ENCODE data around the gene NUTF2. TPM values are rescaled to one million over a fixed set of nuclear protein-coding genes. Genes with fewer than 3 reads are reported as not detected.

The NUTF2 gene
- total RNA-seq, 1 experiment from 2014 or later, result 200 TPM

DNA sequence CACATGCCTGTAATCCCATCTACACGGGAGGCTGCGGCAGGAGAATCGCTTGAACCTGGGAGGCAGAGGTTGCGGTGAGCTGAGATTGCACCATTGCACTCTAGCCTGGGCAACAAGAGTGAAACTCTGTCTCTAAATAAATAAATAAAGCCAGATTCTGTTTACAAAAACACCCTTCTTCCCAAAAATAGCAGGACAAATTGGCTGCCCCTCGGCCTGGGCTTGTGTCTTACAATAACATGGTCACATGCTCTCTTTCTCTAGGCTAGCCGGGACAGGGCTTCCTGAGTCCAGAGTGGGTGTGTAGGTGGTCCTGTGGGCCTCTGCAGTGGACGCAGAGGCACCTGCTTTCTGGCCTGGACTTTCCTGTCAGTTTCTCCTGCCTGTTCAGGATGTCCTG, 22.9 kb downstream of the NUTF2 start (continued):
- TF ChIP-seq, protein P1, sequence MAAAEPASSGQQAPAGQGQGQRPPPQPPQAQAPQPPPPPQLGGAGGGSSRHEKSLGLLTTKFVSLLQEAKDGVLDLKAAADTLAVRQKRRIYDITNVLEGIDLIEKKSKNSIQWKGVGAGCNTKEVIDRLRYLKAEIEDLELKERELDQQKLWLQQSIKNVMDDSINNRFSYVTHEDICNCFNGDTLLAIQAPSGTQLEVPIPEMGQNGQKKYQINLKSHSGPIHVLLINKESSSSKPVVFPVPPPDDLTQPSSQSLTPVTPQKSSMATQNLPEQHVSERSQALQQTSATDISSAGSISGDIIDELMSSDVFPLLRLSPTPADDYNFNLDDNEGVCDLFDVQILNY (CRISPR knock-in tag; IDR thresholded peaks at IDR 0.05), result no peak
- TF ChIP-seq ZNF219 (CRISPR knock-in tag; IDR thresholded peaks at IDR 0.05; ENCODE audit: borderline replicate concordance), result no peak
- no peak for TF ChIP-seq PRRX2 (CRISPR knock-in tag; IDR thresholded peaks at IDR 0.05)
- TF ChIP-seq, protein P2, sequence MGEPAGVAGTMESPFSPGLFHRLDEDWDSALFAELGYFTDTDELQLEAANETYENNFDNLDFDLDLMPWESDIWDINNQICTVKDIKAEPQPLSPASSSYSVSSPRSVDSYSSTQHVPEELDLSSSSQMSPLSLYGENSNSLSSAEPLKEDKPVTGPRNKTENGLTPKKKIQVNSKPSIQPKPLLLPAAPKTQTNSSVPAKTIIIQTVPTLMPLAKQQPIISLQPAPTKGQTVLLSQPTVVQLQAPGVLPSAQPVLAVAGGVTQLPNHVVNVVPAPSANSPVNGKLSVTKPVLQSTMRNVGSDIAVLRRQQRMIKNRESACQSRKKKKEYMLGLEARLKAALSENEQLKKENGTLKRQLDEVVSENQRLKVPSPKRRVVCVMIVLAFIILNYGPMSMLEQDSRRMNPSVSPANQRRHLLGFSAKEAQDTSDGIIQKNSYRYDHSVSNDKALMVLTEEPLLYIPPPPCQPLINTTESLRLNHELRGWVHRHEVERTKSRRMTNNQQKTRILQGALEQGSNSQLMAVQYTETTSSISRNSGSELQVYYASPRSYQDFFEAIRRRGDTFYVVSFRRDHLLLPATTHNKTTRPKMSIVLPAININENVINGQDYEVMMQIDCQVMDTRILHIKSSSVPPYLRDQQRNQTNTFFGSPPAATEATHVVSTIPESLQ (CRISPR knock-in tag; IDR thresholded peaks at IDR 0.05), result no peak
- no peak for TF ChIP-seq GTF2I (CRISPR knock-in tag; conservative IDR thresholded peaks at IDR 0.05)

DNA sequence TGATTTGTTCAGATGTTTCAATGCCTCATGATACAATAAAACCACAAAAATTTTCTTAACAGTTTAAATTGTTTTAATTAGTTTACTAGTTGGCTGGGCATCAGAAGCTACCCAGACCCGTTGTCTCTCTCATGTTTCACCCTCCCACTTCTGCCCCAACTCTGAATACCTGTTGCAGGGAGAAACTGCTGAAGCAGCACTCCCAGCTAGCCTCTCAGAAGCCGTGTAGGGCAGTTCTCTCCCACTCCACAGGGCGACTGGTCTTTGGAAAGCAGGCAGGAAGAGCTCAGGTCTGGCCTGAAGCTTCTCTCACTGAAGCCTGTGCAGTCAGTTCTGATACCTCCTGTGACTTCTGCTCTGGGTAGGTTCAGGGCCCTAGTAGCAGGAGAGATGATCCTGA, 24.5 kb downstream of the NUTF2 start:
- H3K27me3 Mint-ChIP-seq (ENCODE audit: low read depth), result no peaks in the 10 kb centered on the region
- DNase-seq (ENCODE audit: low spot score), result no peak
- peaks cover 30% of the 10 kb centered on the region for H3K36me3 Mint-ChIP-seq
- H3K27ac Mint-ChIP-seq, result no peak overlapping the region
- ATAC-seq, result no peak
- no peaks in the 10 kb centered on the region for H3K9me3 Mint-ChIP-seq
- TF ChIP-seq, protein P3, sequence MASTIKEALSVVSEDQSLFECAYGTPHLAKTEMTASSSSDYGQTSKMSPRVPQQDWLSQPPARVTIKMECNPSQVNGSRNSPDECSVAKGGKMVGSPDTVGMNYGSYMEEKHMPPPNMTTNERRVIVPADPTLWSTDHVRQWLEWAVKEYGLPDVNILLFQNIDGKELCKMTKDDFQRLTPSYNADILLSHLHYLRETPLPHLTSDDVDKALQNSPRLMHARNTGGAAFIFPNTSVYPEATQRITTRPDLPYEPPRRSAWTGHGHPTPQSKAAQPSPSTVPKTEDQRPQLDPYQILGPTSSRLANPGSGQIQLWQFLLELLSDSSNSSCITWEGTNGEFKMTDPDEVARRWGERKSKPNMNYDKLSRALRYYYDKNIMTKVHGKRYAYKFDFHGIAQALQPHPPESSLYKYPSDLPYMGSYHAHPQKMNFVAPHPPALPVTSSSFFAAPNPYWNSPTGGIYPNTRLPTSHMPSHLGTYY (CRISPR knock-in tag; IDR thresholded peaks at IDR 0.05), result no peak
- no peak for TF ChIP-seq PRRX2 (CRISPR knock-in tag; IDR thresholded peaks at IDR 0.05)
- TF ChIP-seq FOXJ3 (CRISPR knock-in tag; IDR thresholded peaks at IDR 0.05; ENCODE audit: borderline replicate concordance), result no peak
- no peak for TF ChIP-seq FOXP1 (CRISPR knock-in tag; IDR thresholded peaks at IDR 0.05; ENCODE audit: borderline replicate concordance)
- TF ChIP-seq ZNF121 (CRISPR knock-in tag; IDR thresholded peaks at IDR 0.05), result no peak
- TF ChIP-seq, protein P4, sequence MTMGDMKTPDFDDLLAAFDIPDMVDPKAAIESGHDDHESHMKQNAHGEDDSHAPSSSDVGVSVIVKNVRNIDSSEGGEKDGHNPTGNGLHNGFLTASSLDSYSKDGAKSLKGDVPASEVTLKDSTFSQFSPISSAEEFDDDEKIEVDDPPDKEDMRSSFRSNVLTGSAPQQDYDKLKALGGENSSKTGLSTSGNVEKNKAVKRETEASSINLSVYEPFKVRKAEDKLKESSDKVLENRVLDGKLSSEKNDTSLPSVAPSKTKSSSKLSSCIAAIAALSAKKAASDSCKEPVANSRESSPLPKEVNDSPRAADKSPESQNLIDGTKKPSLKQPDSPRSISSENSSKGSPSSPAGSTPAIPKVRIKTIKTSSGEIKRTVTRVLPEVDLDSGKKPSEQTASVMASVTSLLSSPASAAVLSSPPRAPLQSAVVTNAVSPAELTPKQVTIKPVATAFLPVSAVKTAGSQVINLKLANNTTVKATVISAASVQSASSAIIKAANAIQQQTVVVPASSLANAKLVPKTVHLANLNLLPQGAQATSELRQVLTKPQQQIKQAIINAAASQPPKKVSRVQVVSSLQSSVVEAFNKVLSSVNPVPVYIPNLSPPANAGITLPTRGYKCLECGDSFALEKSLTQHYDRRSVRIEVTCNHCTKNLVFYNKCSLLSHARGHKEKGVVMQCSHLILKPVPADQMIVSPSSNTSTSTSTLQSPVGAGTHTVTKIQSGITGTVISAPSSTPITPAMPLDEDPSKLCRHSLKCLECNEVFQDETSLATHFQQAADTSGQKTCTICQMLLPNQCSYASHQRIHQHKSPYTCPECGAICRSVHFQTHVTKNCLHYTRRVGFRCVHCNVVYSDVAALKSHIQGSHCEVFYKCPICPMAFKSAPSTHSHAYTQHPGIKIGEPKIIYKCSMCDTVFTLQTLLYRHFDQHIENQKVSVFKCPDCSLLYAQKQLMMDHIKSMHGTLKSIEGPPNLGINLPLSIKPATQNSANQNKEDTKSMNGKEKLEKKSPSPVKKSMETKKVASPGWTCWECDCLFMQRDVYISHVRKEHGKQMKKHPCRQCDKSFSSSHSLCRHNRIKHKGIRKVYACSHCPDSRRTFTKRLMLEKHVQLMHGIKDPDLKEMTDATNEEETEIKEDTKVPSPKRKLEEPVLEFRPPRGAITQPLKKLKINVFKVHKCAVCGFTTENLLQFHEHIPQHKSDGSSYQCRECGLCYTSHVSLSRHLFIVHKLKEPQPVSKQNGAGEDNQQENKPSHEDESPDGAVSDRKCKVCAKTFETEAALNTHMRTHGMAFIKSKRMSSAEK (CRISPR knock-in tag; IDR thresholded peaks at IDR 0.05; ENCODE audit: borderline replicate concordance), result no peak
- no peak for TF ChIP-seq ZNF423 (CRISPR knock-in tag; IDR thresholded peaks at IDR 0.05)
- TF ChIP-seq, protein P5, sequence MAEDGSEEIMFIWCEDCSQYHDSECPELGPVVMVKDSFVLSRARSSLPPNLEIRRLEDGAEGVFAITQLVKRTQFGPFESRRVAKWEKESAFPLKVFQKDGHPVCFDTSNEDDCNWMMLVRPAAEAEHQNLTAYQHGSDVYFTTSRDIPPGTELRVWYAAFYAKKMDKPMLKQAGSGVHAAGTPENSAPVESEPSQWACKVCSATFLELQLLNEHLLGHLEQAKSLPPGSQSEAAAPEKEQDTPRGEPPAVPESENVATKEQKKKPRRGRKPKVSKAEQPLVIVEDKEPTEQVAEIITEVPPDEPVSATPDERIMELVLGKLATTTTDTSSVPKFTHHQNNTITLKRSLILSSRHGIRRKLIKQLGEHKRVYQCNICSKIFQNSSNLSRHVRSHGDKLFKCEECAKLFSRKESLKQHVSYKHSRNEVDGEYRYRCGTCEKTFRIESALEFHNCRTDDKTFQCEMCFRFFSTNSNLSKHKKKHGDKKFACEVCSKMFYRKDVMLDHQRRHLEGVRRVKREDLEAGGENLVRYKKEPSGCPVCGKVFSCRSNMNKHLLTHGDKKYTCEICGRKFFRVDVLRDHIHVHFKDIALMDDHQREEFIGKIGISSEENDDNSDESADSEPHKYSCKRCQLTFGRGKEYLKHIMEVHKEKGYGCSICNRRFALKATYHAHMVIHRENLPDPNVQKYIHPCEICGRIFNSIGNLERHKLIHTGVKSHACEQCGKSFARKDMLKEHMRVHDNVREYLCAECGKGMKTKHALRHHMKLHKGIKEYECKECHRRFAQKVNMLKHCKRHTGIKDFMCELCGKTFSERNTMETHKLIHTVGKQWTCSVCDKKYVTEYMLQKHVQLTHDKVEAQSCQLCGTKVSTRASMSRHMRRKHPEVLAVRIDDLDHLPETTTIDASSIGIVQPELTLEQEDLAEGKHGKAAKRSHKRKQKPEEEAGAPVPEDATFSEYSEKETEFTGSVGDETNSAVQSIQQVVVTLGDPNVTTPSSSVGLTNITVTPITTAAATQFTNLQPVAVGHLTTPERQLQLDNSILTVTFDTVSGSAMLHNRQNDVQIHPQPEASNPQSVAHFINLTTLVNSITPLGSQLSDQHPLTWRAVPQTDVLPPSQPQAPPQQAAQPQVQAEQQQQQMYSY (CRISPR knock-in tag; IDR thresholded peaks at IDR 0.05), result no peak
- H3K4me1 Mint-ChIP-seq, result peaks cover 15% of the 10 kb centered on the region
- ChIA-PET POLR2A (interaction anchor here (0.7 kb wide), 1 partner anchor 39 kb away, joined by 3 read pairs; no protein-coding TSS in a partner anchor), CTCF (interaction anchor here (0.8 to 1.9 kb wide), 2 partner anchors 55 to 65 kb away, joined by 3 to 14 read pairs; partner anchors contain the start of genes RANBP10 and TSNAXIP1)
- no peak overlapping the region for H3K4me3 Mint-ChIP-seq

Measured in WTC11 (cell line).